Body of pancreas (tissue), 4 donors: ENCODE results near the gene HIP1R.

Experiments
- POLR2A ChIP-seq, 3 donors: fragments of 450-650 bp; IDR thresholded peaks; one replicate each; pipeline ENCODE4 v1.6.1; 2016; ENCODE audit warnings: antibody characterized with exemption in 3 of 3, mild to moderate bottlenecking in 2 of 3
- TF ChIP-seq, protein P1 (sequence below), 7 experiments: fragments of 450-650 bp in 4 of 7; fragments of 200-600 bp in 3 of 7; sonication (generic) in 3 of 7; IDR thresholded peaks; one replicate each; pipeline ENCODE4 v1.5.1; 2016 to 2019; ENCODE audit warnings: antibody characterized with exemption in 7 of 7

- TF ChIP-seq POLR2A (IDR thresholded peaks at IDR 0.05) = no peak
- TF ChIP-seq, protein P1, sequence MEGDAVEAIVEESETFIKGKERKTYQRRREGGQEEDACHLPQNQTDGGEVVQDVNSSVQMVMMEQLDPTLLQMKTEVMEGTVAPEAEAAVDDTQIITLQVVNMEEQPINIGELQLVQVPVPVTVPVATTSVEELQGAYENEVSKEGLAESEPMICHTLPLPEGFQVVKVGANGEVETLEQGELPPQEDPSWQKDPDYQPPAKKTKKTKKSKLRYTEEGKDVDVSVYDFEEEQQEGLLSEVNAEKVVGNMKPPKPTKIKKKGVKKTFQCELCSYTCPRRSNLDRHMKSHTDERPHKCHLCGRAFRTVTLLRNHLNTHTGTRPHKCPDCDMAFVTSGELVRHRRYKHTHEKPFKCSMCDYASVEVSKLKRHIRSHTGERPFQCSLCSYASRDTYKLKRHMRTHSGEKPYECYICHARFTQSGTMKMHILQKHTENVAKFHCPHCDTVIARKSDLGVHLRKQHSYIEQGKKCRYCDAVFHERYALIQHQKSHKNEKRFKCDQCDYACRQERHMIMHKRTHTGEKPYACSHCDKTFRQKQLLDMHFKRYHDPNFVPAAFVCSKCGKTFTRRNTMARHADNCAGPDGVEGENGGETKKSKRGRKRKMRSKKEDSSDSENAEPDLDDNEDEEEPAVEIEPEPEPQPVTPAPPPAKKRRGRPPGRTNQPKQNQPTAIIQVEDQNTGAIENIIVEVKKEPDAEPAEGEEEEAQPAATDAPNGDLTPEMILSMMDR (IDR thresholded peaks at IDR 0.05) = no peak
Measured at GRCh38 chr12:122872815-122873361, 37.6 kb downstream of the HIP1R start.
